PC-3 (cell line): ENCODE results near the gene SAFB2. TPM values are rescaled to one million over a fixed set of nuclear protein-coding genes. Genes with fewer than 3 reads are reported as not detected.

Source experiments
- ATAC-seq: fragments of 200-7000 bp; cut with Tn5 transposase; 2 replicates; pipeline ENCODE4 v1.9.1; 2020; ENCODE audit warnings: mild to moderate bottlenecking, moderate library complexity
- BruUV-seq: library from RNA; stranded (reverse); fragments of 400-500 nt; replicated peaks from 2 replicates; lab custom pipeline; 2021; lab: Mats Ljungman, UMichigan
- CTCF ChIA-PET: fragments of 300-600 bp; sonication (Branson Sonifier 250); formaldehyde crosslinking; loops from one replicate; lab custom pipeline; 2022; ENCODE audit warnings: antibody characterized with exemption; lab: Charles Lee
- POLR2A ChIA-PET: fragments of 300-600 bp; sonication (Branson Sonifier 250); formaldehyde crosslinking; loops from one replicate; lab custom pipeline; 2022; ENCODE audit warnings: antibody characterized with exemption; ENCODE audit not compliant: unreplicated experiment; lab: Charles Lee
- DNase-seq: peaks from one replicate; pipeline ENCODE4 v3.0.0-alpha.2; 2015
- H2AFZ ChIP-seq: fragments of 300-600 bp; sonication (generic); 2 replicates; pipeline ENCODE4 v1.6.0; 2016; ENCODE audit warnings: antibody characterized with exemption, low read length
- H3F3A ChIP-seq: fragments of 300-600 bp; sonication (generic); one replicate; pipeline ENCODE4 v1.6.0; 2017; ENCODE audit warnings: antibody characterized with exemption, low read length, control low read depth, mild to moderate bottlenecking; ENCODE audit not compliant: unreplicated experiment
- H3K27ac ChIP-seq: fragments of 300-600 bp; sonication (generic); 2 replicates; pipeline ENCODE4 v1.5.1; 2016; ENCODE audit warnings: mild to moderate bottlenecking, low read length
- H3K27me3 ChIP-seq: fragments of 300-600 bp; sonication (generic); 2 replicates; pipeline ENCODE4 v1.6.1; 2016; ENCODE audit warnings: low read length, mixed read lengths
- H3K36me3 ChIP-seq: fragments of 300-600 bp; sonication (generic); 2 replicates; pipeline ENCODE4 v1.6.1; 2016; ENCODE audit warnings: low read depth, mixed run types, low read length, mixed read lengths
- H3K4me1 ChIP-seq: fragments of 300-600 bp; sonication (generic); 2 replicates; pipeline ENCODE4 v1.5.1; 2016; ENCODE audit warnings: low read length; ENCODE audit not compliant: insufficient read depth
- H3K4me2 ChIP-seq: fragments of 300-600 bp; sonication (generic); 2 replicates; pipeline ENCODE4 v1.6.0; 2016; ENCODE audit warnings: low read length
- H3K4me3 ChIP-seq: fragments of 300-600 bp; sonication (generic); 2 replicates; pipeline ENCODE4 v1.5.1; 2016; ENCODE audit warnings: mild to moderate bottlenecking, low read length, mixed read lengths
- H3K79me2 ChIP-seq: fragments of 300-600 bp; sonication (generic); 2 replicates; pipeline ENCODE4 v1.6.1; 2017; ENCODE audit warnings: low read length, mixed read lengths
- H3K9ac ChIP-seq: fragments of 300-600 bp; sonication (generic); 2 replicates; pipeline ENCODE4 v1.6.0; 2016; ENCODE audit warnings: mild to moderate bottlenecking, low read length
- H3K9me2 ChIP-seq: fragments of 300-600 bp; sonication (generic); replicated peaks from 2 replicates; pipeline ENCODE4 v1.6.1; 2016; ENCODE audit warnings: mixed run types, low read length, mixed read lengths
- H3K9me3 ChIP-seq: fragments of 300-600 bp; sonication (generic); 2 replicates; pipeline ENCODE4 v1.6.1; 2016; ENCODE audit warnings: low read length, mixed read lengths
- H4K20me1 ChIP-seq: fragments of 300-600 bp; sonication (generic); 2 replicates; pipeline ENCODE4 v1.6.1; 2016; ENCODE audit warnings: low read length, mixed read lengths
- EZH2 ChIP-seq: fragments of 300-600 bp; sonication (generic); IDR thresholded peaks from one replicate; pipeline ENCODE4 v1.6.1; 2017; ENCODE audit warnings: antibody characterized with exemption, mild to moderate bottlenecking, low read length; ENCODE audit not compliant: unreplicated experiment
- EZH2phosphoT487 ChIP-seq: fragments of 300-600 bp; sonication (generic); IDR thresholded peaks from 2 replicates; pipeline ENCODE4 v1.6.1; 2018; ENCODE audit warnings: mild to moderate bottlenecking, antibody characterized with exemption, low read length, borderline replicate concordance
- intact Hi-C: fragments of 100-400 bp; cut with micrococcal nuclease; formaldehyde crosslinking; loops from 2 replicates; pipeline ENCODE4 v1.9.0; 2023
- total RNA-seq: library from RNA; depleted of rRNA; stranded (reverse); fragments of >200 nt; gene quantifications from 2 replicates; pipeline ENCODE4 v1.2.3, GENCODE V29; 2014
- TF ChIP-seq, protein P1 (sequence below): fragments of 300-600 bp; sonication (generic); conservative IDR thresholded peaks from 2 replicates; pipeline ENCODE4 v1.5.1; 2017; ENCODE audit warnings: antibody characterized with exemption, low read depth, mild to moderate bottlenecking, low read length

Gene SAFB2
- total RNA-seq, 1 experiment from 2014 or later, result 77.5 TPM

DNA sequence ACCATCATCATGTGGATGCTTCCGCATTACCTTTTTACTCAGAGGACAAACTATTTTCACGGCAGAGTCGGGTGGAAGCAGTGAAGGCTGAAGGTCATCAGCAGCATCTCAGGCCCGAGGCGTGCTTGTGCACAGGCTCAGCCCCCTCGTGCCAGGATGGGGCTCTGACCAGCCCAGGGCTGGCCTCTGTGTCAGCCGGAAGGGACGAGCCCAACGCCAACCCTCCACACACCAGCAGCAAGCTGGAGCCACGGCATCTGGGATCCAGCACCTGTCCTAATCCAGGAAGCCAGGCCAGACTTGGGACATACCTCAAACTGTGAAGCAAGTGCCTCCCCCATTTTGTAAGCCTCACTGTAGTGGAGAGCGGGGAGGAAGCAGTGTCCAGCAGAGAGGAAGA, 46.6 kb upstream of the SAFB2 start:
- no peaks in the 10 kb centered on the region for H3K27me3 ChIP-seq
- no peak for DNase-seq
- no peaks in the 10 kb centered on the region for H3K9me2 ChIP-seq
- no peaks in the 10 kb centered on the region for H3K9me3 ChIP-seq
- TF ChIP-seq EZH2, result no peak
- no peak for TF ChIP-seq EZH2phosphoT487
- TF ChIP-seq, protein P1, sequence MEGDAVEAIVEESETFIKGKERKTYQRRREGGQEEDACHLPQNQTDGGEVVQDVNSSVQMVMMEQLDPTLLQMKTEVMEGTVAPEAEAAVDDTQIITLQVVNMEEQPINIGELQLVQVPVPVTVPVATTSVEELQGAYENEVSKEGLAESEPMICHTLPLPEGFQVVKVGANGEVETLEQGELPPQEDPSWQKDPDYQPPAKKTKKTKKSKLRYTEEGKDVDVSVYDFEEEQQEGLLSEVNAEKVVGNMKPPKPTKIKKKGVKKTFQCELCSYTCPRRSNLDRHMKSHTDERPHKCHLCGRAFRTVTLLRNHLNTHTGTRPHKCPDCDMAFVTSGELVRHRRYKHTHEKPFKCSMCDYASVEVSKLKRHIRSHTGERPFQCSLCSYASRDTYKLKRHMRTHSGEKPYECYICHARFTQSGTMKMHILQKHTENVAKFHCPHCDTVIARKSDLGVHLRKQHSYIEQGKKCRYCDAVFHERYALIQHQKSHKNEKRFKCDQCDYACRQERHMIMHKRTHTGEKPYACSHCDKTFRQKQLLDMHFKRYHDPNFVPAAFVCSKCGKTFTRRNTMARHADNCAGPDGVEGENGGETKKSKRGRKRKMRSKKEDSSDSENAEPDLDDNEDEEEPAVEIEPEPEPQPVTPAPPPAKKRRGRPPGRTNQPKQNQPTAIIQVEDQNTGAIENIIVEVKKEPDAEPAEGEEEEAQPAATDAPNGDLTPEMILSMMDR, result no peak
- no peaks in the 10 kb centered on the region for H3F3A ChIP-seq
- H3K79me2 ChIP-seq, result no peaks in the 10 kb centered on the region
- no peak overlapping the region for H2AFZ ChIP-seq
- TSS peak; percentile 14 for BruUV-seq
- ChIA-PET CTCF (no interaction called here), POLR2A (no interaction called here)
- H3K4me2 ChIP-seq, result no peak overlapping the region
- intact Hi-C loops, result no loop called here
- H3K36me3 ChIP-seq, result peaks cover 53% of the 10 kb centered on the region
- no peaks in the 10 kb centered on the region for H3K4me1 ChIP-seq
- H3K4me3 ChIP-seq, result no peak overlapping the region
- no peak overlapping the region for H3K9ac ChIP-seq
- ATAC-seq, result no peak
- 0 out of 2 replicates have a peak, but pooled peaks cover 3% of the 10 kb centered on the region for H4K20me1 ChIP-seq
- no peak overlapping the region for H3K27ac ChIP-seq

DNA sequence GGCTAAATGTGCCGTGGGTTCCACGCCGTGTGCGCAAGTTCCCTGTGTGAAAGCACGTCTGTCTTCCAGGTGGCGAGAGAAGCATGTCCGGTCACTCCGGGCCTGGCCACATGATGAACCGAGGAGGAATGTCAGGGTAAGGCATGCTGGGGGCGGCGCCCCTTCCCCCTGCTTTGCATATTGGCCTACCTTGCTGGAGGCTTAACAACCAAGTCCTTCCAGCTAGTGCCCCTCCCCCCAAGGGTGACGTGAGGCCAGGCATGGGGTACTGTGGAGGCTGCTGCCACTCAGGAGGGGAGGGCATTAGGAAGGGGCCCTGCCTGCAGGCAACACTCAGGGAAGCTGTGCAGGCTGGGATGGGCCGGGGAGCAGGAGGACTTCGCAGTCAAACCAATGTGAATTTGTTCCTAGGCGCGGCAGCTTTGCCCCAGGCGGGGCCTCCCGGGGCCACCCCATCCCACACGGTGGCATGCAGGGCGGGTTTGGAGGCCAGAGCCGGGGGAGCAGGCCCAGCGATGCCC, 45.2 kb upstream of the SAFB2 start:
- TF ChIP-seq, protein P1, result no peak
- TF ChIP-seq EZH2 (no peak), EZH2phosphoT487 (no peak)
- ChIA-PET CTCF (no interaction called here), POLR2A (interaction anchor here (0.7 kb wide), 1 partner anchor 1929 kb away, joined by 3 read pairs; no protein-coding TSS in a partner anchor)
- no peak overlapping the region for H3K4me3 ChIP-seq
- H3K9me3 ChIP-seq, result no peaks in the 10 kb centered on the region
- no peak overlapping the region for H3K4me2 ChIP-seq
- no peak overlapping the region for H3K9ac ChIP-seq
- H2AFZ ChIP-seq, result no peak overlapping the region
- H3F3A ChIP-seq, result no peaks in the 10 kb centered on the region
- ATAC-seq, result no peak
- H3K27me3 ChIP-seq, result no peaks in the 10 kb centered on the region
- no peak overlapping the region for H3K27ac ChIP-seq
- DNase-seq, result no peak
- peaks cover 66% of the 10 kb centered on the region for H3K36me3 ChIP-seq
- intact Hi-C loops, result no loop called here
- H3K79me2 ChIP-seq, result no peaks in the 10 kb centered on the region
- no TSS peak for BruUV-seq
- H4K20me1 ChIP-seq, result 0 out of 2 replicates have a peak, but pooled peaks cover 10% of the 10 kb centered on the region
- no peaks in the 10 kb centered on the region for H3K4me1 ChIP-seq
- no peaks in the 10 kb centered on the region for H3K9me2 ChIP-seq

DNA sequence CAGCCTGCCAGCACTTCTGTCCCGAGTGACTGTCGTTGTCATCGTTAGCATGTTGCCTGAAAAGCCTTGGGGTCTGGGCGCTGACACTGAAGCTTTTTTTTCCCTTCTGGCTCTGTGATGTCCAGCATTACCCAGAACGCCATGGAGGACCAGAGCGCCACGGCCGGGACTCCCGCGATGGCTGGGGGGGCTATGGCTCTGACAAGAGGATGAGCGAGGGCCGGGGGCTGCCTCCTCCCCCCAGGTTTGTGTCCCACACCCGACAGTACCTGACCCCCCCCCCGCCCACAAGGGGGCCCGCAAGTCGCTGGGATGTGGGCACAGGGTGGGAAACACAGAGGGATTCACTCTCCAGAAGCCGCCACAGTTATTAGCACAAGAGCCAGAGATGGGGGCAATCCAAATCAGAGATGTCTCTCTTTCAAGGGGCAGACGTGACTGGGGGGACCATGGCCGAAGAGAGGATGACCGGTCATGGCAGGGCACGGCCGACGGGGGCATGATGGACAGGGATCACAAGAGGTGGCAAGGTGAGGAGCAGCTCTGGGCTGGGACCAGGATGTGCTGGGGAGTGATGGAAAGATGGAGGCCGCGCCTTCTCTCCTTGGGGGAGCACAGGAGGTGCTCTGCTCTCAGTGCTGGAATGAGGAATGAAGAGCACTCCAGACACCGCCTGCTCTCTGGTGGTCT, 44.5 kb upstream of the SAFB2 start:
- BruUV-seq, result no TSS peak
- Histone ChIP-seq H3K27ac (no peak overlapping the region), H3F3A (no peaks in the 10 kb centered on the region), H4K20me1 (0 out of 2 replicates have a peak, but pooled peaks cover 10% of the 10 kb centered on the region), H2AFZ (no peak overlapping the region), H3K9me3 (no peaks in the 10 kb centered on the region), H3K9me2 (no peaks in the 10 kb centered on the region), H3K4me3 (no peak overlapping the region), H3K4me1 (no peaks in the 10 kb centered on the region), H3K36me3 (peaks cover 66% of the 10 kb centered on the region), H3K27me3 (no peaks in the 10 kb centered on the region), H3K9ac (no peak overlapping the region), H3K4me2 (no peak overlapping the region), H3K79me2 (no peaks in the 10 kb centered on the region)
- intact Hi-C loops, result no loop called here
- POLR2A ChIA-PET, result no interaction called here
- no peak for DNase-seq
- CTCF ChIA-PET, result no interaction called here
- no peak for TF ChIP-seq EZH2
- no peak for TF ChIP-seq EZH2phosphoT487
- TF ChIP-seq, protein P1, result no peak
- ATAC-seq, result no peak
